ENCODE results near the gene SMARCC2.
"Not testable (repeated sequence)": the region's sequence is repeated elsewhere in the genome, so short reads cannot be mapped to it uniquely, and the experiment has no call there.

Gene SMARCC2

GRCh38 chr12:56208006-56208405, 18.7 kb upstream of the SMARCC2 start:
- no peak for DNase-seq (ENCODE audit: low read depth)

- DNase-seq (ENCODE audit: low read depth): peak; percentile 25
Observed at GRCh38 chr12:56206452-56207166, 17.3 kb upstream of the SMARCC2 start.

- no peak for DNase-seq (ENCODE audit: low read depth)
Observed at GRCh38 chr12:56205445-56205844, 16.2 kb upstream of the SMARCC2 start.

GRCh38 chr12:56204275-56204674, 15.0 kb upstream of the SMARCC2 start:
- no peak for DNase-seq (ENCODE audit: low read depth)

DNA sequence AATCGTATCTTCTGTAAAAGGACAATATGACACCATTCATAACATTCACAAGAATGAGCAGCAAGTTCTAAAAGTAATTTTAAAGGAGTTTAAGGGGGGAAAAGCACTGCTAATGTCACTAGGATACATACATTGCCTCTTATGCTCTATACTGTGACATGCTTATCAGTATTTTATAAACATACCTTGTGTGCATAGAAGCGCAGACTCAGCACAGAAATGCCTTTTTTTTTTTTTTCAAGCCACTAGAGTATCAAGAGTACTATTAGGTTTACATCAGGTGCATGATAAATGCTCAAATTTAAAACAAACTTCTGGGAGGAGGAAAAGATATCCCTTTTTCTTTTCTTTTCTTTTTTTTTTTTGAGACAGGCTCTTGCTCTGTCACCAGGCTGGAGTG, 13.6 kb upstream of the SMARCC2 start:
- no peak for DNase-seq (ENCODE audit: low read depth)

DNA sequence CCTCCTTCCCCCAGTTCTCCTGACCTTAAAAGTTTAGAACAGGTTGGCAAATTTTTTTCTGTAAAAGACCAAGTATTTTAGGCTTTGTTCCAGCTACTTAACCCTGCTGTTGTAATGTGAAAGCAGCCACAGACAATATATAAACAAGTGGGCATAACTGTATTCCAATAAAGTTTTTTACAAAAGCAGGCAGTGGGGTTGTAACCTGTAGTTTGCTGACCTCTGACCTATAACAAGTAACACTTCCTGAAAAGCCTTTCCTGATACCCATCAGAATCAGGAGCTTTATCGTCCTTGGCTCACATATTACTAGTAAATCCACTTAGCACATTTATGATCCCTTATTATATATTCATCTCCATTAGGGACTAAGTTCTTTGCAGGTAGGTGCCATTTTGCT, 13.1 kb upstream of the SMARCC2 start:
- DNase-seq (ENCODE audit: low read depth): no peak

- DNase-seq (ENCODE audit: low read depth): no peak
Observed at GRCh38 chr12:56198836-56199235, 9.6 kb upstream of the SMARCC2 start.

GRCh38 chr12:56197921-56198635, 8.8 kb upstream of the SMARCC2 start:
- no peak for DNase-seq (ENCODE audit: low read depth)

- not testable (repeated sequence) for DNase-seq (ENCODE audit: low read depth)
Observed at GRCh38 chr12:56196818-56197550, 7.7 kb upstream of the SMARCC2 start.

- peak; percentile 47 for DNase-seq (ENCODE audit: low read depth)
Observed at GRCh38 chr12:56193025-56193578, 3.8 kb upstream of the SMARCC2 start.

DNA sequence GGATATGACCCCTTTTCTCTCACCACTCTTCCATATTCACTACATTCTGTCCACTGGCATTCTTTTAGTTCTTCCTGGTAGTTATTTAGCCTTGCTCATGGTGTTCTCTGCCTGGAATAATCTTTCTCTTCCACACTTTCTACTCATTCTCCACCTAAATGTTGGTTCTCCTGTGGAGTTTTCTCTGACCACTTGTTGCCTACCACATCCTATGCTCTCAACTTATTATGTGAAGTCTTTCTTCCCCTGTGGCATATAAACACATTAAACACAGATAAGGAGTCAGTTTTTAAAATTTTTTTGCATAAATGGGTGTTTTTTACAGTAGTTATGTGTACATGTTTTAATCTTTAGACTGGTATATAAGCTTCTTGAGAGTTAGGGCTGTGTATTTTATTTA, 3.3 kb upstream of the SMARCC2 start:
- DNase-seq (ENCODE audit: low read depth): no peak

DNA sequence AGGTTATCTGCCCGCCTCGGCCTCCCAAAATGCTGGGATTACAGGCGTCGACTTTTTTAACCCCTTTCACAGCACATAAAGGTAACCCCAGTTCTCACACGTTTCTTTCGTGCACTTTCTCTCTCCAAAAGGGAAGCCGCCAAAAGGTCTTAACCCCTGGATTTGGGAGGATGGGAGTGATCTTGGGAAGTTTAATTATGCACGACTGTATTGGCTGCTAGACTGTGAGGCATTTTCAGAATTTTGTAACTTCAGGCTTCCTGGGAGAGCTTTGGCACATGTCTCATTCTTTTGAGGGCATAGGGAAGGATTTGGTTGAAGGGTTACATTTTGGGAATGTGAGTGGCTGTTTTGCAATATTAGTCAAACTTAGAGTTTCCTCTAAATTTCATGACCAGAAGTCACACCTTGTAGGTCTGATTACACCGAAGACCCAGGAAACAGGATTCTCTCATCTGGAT, 1.4 kb upstream of the SMARCC2 start:
- DNase-seq (ENCODE audit: low read depth): no peak

- DNase-seq (ENCODE audit: low read depth): peak; percentile 90
Observed at GRCh38 chr12:56189918-56190694, 823 bp upstream of the SMARCC2 start.

DNA sequence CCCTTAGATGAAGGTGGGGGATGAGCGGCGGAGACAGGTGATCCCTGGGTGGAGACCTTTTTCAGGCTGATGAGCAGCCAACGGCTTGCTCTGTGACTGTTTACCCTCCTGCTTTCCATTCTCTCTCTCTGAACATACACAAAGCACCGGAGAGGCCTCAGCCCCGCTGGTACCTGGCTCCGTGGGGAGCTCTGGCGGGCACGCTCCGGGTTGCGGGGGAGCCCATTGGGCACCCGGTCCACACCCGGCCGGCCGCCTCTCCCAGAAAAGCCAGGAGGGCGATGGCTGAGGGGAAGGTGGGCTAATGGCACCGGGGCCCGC, 545 bp downstream of the SMARCC2 start:
- DNase-seq (ENCODE audit: low read depth): no peak

GRCh38 chr12:56188131-56188777, 1.0 kb downstream of the SMARCC2 start:
- no peak for DNase-seq (ENCODE audit: low read depth)

- DNase-seq (ENCODE audit: low read depth): no peak
Observed at GRCh38 chr12:56186957-56187356, 2.3 kb downstream of the SMARCC2 start.

DNA sequence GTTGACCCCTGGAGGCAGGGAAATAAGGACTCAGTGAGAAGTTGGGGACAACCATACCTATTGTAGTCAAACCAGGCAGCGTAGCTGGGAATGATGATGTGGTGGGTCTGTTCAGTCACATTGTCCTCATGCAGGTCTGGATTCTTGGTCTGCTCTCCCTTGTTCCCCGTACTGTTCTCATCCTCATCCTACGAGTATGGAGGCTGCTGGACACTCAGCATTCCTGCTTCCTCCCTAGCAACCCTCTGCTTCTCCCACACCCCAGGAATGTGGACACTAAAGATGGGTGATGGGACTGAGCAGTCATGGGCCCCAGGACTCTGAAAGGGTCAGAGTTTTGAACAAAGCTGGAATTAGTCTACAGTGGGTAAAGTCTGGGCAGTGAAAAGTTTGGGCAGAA, 10.9 kb downstream of the SMARCC2 start:
- no peak for DNase-seq (ENCODE audit: low read depth)

DNA sequence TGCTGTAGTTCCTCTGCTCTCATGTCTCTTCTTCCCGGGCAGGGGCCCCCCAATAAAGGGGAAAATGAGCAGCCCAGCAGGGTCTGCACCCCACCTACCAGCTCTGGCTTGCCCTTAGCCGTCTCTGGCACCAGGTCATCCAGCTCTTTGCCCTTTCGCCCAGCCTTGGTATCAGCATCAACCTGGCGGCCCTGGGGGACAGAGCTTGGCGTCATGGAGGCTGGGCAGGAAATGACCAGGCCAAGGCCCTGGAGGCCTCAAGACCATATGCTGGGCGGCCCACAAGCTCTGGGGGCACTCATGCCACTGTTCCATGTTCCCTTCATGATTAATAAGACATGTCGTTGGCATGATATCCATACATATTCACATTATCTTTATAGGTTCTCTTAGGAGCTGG, 16.4 kb downstream of the SMARCC2 start:
- no peak for DNase-seq (ENCODE audit: low read depth)

DNA sequence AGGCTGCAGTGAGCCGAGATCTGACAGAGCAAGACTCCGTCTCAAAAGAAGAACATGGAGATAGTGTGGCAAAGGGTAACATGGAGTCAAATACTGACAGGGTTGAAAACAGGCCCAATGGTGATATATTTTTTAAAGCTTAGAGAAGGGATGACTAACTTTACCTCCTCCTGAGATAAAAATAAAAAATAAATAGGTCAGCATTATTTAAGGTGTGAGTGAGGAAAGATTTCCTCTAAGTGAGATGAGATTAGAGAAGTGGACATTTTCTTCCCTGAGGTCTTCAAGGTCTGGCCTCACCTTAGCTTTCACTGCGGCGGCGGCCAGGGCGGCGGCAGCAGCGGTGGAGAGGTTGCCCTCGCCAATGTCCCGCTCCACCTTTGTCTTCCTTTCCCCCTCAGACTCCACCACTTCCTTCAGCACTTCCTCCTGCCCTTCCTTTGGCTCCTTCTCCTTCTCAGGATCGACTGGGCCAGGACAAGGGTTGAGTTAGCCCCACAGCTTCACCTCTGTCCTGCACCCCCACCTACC, 20.0 kb downstream of the SMARCC2 start:
- no peak for DNase-seq (ENCODE audit: low read depth)

GRCh38 chr12:56165369-56165768, 23.9 kb downstream of the SMARCC2 start:
- DNase-seq (ENCODE audit: low read depth): no peak

GRCh38 chr12:56164345-56164729, 24.9 kb downstream of the SMARCC2 start:
- DNase-seq (ENCODE audit: low read depth): no peak

Data from activated T-cell treated with anti-CD3 and anti-CD28 coated beads for 48 hours (primary cell).